ENCODE results near the gene CCDC88C.
"Not testable (repeated sequence)": the region's sequence is repeated elsewhere in the genome, so short reads cannot be mapped to it uniquely, and the experiment has no call there.

CCDC88C gene

GRCh38 chr14:91416744-91417119, 888 bp downstream of the CCDC88C start:
- no peak for DNase-seq (ENCODE audit: low read depth in 3 of 3)

- peak in 1 of 3 experiments; percentile 35 for DNase-seq (ENCODE audit: low read depth in 3 of 3)
Measured at GRCh38 chr14:91415794-91416743, 1.6 kb downstream of the CCDC88C start.

- no peak for DNase-seq (ENCODE audit: low read depth in 3 of 3)
Measured at GRCh38 chr14:91414475-91414833, 3.2 kb downstream of the CCDC88C start.

- no peak for DNase-seq (ENCODE audit: low read depth in 3 of 3)
Measured at GRCh38 chr14:91413547-91414474, 3.8 kb downstream of the CCDC88C start.

DNA sequence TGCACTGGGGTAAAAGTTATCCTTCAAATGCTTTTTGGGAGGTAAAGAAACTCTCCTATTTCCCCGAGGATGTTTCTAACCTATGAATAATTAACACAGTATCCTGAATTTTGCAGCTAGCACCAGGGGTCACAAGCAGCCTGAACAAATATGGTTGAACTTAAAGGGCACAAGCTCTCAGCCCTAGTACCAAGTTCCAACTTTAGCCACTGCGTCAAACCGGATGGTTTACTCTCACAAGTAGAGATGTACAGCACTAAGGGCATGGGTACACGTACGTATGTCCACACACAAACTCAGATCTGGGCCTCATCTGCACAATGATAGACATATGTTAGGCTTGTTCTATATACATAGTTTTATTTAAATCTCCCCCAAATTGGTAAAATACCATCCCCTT, 4.7 kb downstream of the CCDC88C start:
- DNase-seq (ENCODE audit: low read depth in 3 of 3) = no peak

GRCh38 chr14:91410771-91411536, 6.7 kb downstream of the CCDC88C start:
- DNase-seq (ENCODE audit: low read depth in 3 of 3) = no peak

DNA sequence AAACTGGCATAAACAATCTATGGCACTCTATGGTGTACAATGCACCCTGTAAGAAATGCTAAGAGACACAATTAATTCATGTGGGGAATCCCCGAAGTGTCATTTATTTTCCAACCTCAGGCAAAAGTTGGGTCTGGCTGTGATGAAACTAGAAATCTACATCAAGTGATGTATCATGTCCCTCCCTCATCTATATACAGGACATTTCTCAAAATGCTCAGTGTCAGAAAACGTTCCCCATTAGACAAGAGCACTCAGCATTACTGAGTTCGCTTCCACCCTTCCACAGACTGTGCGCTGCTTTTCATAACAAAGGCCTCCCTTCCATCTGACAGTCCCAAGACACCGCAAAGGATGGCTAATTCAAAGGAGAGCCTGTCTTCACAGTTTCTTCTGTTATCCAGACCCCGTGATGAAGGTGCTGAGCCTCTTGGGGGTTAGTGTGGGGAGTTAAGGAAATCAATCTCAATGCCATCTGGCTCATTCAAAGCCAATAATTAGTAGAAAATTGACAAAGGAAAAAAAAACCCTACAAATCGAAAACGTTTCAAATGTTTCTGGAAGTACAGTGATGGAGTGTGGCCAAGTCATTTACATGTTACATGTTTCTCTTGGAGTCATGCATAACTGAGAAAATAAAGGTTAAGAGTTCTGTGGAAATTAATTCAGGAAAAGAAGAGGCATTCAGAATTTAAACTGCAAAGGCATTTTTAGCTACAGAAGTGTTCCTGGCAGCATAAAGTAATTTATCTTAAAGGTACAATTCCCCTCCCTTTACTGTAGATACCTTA, 7.5 kb downstream of the CCDC88C start:
- DNase-seq (ENCODE audit: low read depth in 3 of 3) = no peak

DNA sequence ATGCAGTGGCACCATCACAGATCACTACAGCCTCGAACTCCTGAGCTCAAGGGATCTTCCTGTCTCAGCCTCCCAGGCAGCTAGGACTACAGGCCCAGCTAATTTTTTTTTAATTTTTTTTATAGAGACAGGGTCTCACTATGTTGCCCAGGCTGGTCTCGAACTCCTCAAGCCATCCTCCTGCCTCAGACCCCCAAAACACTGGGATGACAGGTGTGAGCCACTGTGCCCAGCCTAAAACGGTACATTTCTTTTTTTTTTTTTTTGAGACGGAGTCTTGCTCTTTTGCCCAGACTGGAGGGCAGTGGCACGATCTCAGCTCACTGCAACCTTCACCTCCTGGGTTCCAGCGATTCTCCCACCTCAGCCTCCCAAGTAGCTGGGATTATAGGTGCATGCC, 8.4 kb downstream of the CCDC88C start:
- not testable (repeated sequence) for DNase-seq (ENCODE audit: low read depth in 3 of 3)

GRCh38 chr14:91406982-91407381, 10.6 kb downstream of the CCDC88C start:
- no peak for DNase-seq (ENCODE audit: low read depth in 3 of 3)

DNA sequence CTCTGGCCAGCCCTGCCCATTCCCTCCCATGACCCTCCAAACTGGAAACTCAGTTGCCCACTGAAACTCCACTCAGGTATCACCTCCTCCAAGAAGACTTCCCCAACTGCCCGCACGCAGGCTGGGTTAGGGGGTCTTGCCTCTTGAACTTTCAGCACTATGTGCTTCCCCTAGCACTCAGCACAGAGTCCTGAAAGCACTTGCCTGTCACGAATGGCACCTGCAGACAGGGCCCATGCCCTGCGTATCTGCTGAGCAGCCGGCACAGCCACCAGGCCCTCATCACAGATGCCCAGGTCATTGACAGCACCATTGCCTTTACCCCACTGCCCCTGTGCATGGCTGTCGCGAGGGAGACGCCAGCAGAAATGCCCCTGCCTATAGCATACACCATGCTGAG, 11.2 kb downstream of the CCDC88C start:
- DNase-seq (ENCODE audit: low read depth in 3 of 3) = no peak

DNA sequence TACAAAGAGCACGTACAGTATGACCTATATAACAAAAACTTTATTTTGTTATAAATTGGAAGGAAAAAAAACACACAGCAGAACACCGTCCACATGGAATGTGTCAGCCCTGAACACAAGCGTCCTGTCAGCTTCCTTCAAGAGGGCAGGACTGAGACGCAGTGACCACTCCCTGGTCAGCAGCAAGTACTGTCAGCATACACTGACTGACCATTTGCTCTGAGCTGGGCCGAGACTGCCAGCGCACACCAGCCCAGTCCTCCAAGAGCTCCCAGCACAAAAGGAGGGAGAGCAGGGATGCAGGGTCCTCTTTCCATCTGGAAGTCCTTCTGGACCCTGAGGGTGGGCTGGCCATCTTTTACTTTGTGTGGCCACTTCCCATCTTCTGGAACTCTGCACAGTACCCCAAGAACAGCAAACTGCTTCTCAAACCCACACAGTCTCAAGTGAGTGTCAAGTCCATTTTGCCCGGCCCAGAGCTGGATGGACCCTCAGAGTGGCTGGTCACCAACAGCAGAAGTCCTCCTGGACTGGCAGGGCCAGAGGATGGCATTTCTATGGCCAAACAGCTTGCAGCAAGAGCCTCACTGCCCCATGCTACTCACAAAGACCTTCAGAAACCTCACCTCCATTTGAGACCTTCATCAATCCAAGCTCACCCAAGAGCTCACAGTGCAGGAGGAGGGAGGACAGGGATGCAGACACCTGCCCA, 11.7 kb downstream of the CCDC88C start:
- DNase-seq (ENCODE audit: low read depth in 3 of 3) = no peak

- DNase-seq (ENCODE audit: low read depth in 3 of 3) = peak in 2 of 3 experiments; percentile 51 to 73
Measured at GRCh38 chr14:91405241-91405721, 12.3 kb downstream of the CCDC88C start.

DNA sequence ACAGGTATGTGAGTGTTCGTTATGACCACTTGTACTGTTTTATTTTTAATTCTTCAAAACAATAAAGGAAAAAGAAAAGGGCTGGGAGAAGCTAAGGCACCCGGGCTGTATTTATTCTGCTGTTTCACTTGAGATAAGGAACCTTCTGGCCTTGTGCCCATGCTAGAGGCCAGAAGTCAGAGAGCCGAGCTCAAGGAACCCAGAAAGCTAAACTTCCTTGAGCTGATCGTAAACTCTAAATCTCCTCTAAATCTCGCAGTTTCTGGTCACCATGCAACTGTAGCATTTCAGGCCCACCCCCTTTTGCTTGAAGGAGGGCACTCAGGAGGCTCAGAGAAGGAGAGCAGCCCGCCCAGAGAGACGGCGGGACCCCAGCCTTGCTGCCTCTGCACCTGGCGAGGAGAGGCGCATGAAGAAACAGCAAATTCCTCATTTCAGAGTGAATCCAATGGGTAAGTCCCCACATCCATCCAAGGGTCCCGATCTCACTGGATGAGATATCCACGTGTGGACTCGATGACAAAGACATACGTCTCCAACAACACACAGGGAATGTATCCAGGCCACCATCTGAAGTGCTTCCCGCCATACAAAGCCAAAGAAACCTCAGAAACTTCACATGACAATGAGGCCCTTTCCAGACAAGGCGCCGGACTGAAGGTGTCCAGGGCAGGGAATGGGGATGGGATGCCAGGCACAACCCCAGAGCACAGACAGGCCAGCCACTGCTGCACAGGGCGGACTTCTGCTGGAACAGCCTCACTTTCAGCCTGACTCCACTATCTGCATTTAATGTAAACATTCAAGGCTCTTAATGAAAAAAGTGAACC, 14.6 kb downstream of the CCDC88C start:
- DNase-seq (ENCODE audit: low read depth in 3 of 3) = no peak

DNA sequence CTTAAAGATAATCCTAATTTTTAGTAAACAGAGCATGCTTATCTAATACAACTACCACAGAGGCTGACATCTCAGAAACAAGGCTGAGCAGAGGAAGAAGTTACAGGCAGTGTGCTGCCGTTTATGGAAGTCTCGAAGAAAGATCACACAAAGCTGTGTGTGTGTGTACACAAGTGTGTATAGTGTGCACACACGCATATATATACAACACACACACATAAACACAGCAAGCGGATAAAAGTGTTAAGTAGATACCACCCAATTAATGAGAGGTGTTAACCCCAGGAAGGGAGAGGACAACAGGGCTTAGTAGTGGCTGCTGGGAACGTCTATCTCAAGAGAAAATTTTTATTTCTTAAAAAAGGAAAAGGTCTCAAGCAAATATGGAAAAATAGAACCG, 15.3 kb downstream of the CCDC88C start:
- DNase-seq (ENCODE audit: low read depth in 3 of 3) = no peak

GRCh38 chr14:91401751-91402150, 15.9 kb downstream of the CCDC88C start:
- no peak for DNase-seq (ENCODE audit: low read depth in 3 of 3)

DNA sequence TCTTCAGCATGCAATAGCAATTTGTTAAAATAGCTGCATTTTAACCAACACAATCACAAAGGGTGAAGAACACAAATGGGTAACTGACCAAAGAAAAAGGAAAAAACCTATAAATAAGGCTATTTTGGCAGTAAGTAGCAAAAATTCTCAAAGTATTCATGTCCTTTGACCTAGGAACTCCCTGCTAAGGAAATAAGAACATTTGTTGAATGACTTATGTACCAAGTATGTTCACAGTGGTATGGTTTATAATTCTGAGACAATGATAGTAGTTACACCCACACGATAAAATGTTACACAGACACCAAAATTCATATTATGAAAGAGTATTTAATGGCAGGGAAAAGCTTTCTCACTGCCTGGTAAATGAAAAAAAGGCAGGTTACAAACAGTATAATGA, 16.9 kb downstream of the CCDC88C start:
- DNase-seq (ENCODE audit: low read depth in 3 of 3) = no peak

GRCh38 chr14:91399868-91400640, 17.6 kb downstream of the CCDC88C start:
- DNase-seq (ENCODE audit: low read depth in 3 of 3) = no peak

DNA sequence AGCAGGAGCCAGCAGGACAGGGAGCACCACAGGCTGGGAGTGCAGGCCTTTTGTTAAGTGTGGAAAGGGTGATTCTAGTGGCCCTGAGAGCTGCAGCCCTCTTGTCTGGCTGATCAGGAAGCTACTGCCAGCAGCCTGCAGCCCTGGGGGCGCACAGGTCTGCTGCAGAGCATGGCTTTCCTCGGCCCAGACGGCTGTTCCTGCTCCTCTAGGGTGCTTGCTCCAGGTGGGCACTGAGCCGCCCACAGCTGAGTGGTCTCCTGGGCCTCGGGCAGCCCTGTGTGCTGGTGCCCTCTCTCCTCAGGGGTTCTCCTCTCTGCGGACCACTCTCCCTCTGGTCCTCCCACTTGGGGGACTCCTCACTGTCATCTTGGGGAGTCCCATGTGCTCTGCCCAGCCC, 18.9 kb downstream of the CCDC88C start:
- no peak for DNase-seq (ENCODE audit: low read depth in 3 of 3)
